ENCODE data around the gene NUFIP1. TPM values are rescaled to one million over a fixed set of nuclear protein-coding genes. Genes with fewer than 3 reads are reported as not detected.

The NUFIP1 gene
- total RNA-seq, 4 donors from 2014 or later = 2.0 to 3.8 (median 3.0) TPM

DNA sequence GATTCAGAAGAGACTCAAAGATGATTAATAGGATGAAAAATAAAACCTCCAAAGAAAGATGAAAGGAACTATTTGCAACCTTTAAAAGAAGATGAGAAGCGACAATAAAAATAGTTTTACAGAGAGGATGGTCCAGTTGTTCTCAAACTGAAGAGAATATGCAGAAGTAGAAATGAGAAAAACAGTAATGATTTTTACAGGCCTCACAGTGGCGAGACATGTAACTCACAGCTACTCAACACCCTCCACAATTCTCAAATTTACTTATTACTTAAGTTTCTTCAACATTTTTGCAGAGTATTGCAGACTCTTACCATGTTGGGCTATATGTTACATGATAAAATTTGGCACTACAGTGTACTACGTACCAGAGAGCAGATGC, 20.8 kb downstream of the NUFIP1 start:
- TF ChIP-seq, protein P1, sequence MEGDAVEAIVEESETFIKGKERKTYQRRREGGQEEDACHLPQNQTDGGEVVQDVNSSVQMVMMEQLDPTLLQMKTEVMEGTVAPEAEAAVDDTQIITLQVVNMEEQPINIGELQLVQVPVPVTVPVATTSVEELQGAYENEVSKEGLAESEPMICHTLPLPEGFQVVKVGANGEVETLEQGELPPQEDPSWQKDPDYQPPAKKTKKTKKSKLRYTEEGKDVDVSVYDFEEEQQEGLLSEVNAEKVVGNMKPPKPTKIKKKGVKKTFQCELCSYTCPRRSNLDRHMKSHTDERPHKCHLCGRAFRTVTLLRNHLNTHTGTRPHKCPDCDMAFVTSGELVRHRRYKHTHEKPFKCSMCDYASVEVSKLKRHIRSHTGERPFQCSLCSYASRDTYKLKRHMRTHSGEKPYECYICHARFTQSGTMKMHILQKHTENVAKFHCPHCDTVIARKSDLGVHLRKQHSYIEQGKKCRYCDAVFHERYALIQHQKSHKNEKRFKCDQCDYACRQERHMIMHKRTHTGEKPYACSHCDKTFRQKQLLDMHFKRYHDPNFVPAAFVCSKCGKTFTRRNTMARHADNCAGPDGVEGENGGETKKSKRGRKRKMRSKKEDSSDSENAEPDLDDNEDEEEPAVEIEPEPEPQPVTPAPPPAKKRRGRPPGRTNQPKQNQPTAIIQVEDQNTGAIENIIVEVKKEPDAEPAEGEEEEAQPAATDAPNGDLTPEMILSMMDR (IDR thresholded peaks at IDR 0.05; ENCODE audit: low read depth) = no peak

DNA sequence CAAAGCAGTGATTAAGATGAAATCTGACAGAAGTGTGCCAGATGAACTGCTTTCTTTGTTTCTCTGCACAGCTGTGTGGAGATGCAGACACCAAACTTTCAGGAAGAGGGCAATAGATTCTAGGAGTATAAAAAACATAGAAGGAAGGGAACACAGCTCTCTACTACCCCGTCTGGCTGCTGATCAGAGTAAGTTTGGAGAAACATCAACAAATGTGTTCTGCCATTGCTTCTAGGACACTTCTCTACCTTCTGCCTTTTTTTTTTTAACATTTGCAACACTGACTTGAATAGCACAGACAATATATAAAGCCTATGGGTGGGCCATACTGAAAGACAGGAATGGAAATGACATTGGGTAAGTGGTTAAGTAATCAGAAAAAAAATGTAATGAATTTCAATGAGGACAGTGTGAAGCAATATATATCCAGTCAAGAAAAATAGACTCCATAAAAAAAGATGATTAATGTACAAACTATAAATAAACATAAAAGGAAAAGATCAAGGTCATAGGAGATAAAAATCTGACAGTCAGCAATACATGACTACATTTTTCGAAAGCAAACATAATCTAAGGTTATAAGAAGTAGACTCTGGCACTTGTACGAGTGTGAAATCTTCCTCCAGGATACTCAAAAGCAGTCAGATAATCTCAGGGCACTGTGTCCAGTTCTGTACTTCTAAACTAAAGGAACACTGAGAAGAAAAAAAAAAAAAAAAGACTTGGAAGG, 21.4 kb downstream of the NUFIP1 start:
- TF ChIP-seq, protein P1 (IDR thresholded peaks at IDR 0.05; ENCODE audit: low read depth) = no peak

DNA sequence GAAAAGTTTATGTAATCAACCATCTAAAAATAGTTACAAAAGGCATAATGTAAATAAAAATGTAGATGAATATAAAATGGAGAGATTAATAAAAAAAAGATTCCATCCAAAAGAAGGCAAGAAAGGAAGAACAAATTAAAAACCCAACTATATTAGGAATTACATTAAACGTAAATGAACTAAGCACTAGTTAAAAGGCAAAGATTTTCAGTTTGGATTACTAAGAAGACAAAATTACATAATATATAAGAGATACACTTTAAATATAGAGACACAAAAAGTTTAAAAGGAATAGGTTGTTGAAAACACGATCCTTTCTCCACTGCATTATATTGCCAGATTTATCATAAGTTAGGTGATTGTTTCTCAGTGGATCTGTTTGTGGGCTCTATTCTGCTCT, 27.3 kb downstream of the NUFIP1 start:
- TF ChIP-seq, protein P1 (IDR thresholded peaks at IDR 0.05; ENCODE audit: low read depth) = no peak

DNA sequence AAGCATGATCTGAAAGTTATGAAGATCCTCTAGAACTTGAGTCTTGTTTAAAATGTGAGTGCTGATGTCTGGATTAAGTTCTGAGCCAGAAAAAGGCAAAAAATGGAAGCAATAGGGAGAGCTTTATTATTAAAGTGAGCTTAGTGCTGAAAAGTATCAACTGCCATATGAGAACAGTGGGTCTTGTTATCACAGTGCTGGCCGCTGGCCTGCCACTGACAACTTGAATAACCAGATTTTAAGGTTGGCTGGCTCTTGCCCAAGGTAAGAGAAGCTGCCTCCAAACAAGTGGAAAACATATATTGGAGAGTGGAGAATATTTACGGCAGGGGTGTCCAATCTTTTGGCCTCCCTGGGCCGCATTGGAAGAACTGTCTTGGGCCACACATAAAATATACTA, 33.9 kb downstream of the NUFIP1 start:
- TF ChIP-seq, protein P1 (IDR thresholded peaks at IDR 0.05; ENCODE audit: low read depth) = no peak

DNA sequence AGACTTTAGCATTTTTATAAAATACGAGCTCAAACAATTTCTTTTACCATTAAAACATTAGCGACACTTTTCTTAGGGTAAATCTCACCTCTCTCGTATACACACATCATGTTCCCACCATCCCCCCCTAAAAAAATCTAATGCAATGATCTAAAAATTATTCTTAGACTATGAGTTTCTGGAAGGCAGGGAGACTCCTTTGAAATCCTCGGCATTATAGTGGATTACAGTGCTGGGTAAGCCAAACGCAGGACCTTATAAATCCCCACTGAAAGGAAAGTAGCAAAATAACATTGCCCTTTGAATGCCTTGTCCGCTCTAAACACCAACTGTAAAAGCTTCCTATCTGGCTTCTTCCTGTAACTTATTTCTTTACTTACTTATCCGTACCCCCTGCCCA, 35.0 kb downstream of the NUFIP1 start:
- TF ChIP-seq, protein P1 (IDR thresholded peaks at IDR 0.05; ENCODE audit: low read depth) = no peak

DNA sequence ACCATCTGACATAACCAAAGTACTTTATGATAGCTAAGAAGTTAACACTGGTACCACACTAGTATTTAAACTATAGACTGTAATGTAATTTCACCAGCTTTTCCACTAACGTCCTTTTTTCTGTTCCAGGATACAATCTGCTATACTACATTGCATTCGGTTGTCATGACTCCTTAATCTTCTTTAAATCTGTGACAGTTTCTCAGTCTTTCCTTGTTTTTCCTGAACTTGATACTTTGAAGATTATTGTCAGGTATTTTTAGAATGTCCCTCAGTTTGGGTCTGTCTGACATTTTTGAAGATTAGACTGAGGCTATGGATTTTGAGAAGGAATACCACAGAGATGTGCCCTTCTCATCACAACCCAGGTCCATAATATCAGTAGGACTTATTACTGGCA, 36.6 kb downstream of the NUFIP1 start:
- TF ChIP-seq, protein P1 (IDR thresholded peaks at IDR 0.05; ENCODE audit: low read depth) = no peak

DNA sequence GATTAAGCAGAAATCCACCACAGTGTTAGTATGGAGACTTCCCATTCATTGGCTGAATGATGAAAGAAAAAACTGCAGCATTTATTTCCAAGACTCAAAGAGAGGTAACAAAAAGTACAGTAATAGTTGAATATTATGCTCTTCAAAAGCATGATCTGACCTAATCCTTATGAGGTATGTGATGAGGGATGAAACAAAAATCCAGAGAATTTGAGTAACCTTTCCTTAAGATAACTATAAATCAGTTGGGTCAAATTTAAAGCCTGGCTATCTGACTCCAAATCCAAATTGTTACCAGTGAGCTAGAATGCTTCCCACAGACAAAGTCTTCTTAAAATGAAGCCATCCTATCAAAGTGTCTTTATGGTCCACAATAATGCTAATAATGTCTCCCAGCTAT, 38.1 kb downstream of the NUFIP1 start:
- TF ChIP-seq, protein P1 (IDR thresholded peaks at IDR 0.05; ENCODE audit: low read depth) = no peak
